Sigmoid colon (tissue), 7 donors: ENCODE results near the gene SERTAD1. TPM values are rescaled to one million over a fixed set of nuclear protein-coding genes. Genes with fewer than 3 reads are reported as not detected.

Source experiments
- DNase-seq: peaks from one replicate; pipeline ENCODE4 v3.0.0-alpha.2; 2019
- H3K27ac ChIP-seq, 4 donors: fragments of 200-600 bp; sonication (generic); one replicate each; pipeline ENCODE4 v1.5.1; 2016 to 2019; ENCODE audit warnings: mild to moderate bottlenecking in 1 of 4
- H3K27me3 ChIP-seq, 3 donors: fragments of 200-600 bp; sonication (generic); one replicate each; pipeline ENCODE4 v1.5.1; 2019; ENCODE audit warnings: mild to moderate bottlenecking in 1 of 3
- H3K36me3 ChIP-seq, 4 donors: fragments of 200-600 bp; sonication (generic); one replicate each; pipeline ENCODE4 v1.5.1; 2016 to 2019
- H3K4me1 ChIP-seq, 4 donors: fragments of 200-600 bp; sonication (generic); one replicate each; pipeline ENCODE4 v1.5.1; 2017 to 2019
- H3K4me3 ChIP-seq, 4 donors: fragments of 200-600 bp; sonication (generic); one replicate each; pipeline ENCODE4 v1.5.1; 2017 to 2019; ENCODE audit warnings: mild to moderate bottlenecking in 2 of 4, moderate library complexity in 1 of 4
- H3K9me3 ChIP-seq, 4 donors: fragments of 200-600 bp in 3 of 4; sonication (generic) in 3 of 4; one replicate each; pipeline versions ENCODE4 v1.5.1 to v1.6.1; 2013 to 2019
- CTCF ChIP-seq, 4 experiments: fragments of 450-650 bp in 3 of 4; fragments of 200-600 bp in 1 of 4; IDR thresholded peaks; one replicate each; pipeline ENCODE4 v1.5.1; 2016 to 2019; ENCODE audit warnings: antibody characterized with exemption in 4 of 4, mild to moderate bottlenecking in 3 of 4, moderate library complexity in 2 of 4
- EP300 ChIP-seq, 4 donors: sonication (generic); formaldehyde crosslinking; IDR thresholded peaks; one replicate each; pipeline ENCODE4 v1.6.1; 2017; ENCODE audit warnings: antibody characterized with exemption in 4 of 4
- POLR2A ChIP-seq, 2 donors: fragments of 450-650 bp; IDR thresholded peaks; one replicate each; pipeline ENCODE4 v1.6.1; 2016; ENCODE audit warnings: antibody characterized with exemption in 2 of 2, mild to moderate bottlenecking in 2 of 2, moderate library complexity in 2 of 2
- POLR2AphosphoS5 ChIP-seq, 4 donors: sonication (generic); formaldehyde crosslinking; IDR thresholded peaks; one replicate each; pipeline ENCODE4 v1.6.1; 2017; ENCODE audit warnings: antibody characterized with exemption in 4 of 4
- WGBS, 2 donors: extraction: QIAGEN DNeasy Blood & Tissue Kit; methylation state at CpG; one replicate each; pipeline ENCODE4 v1.1.7; 2013; 5-methylcytosine and 5-hydroxymethylcytosine counted together
- intact Hi-C: fragments of 100-400 bp; cut with DNase I; formaldehyde crosslinking; loops from one replicate; pipeline ENCODE4 v1.15.1; 2023
- polyA plus RNA-seq, 3 donors: library from polyadenylated mRNA; stranded (reverse); fragments of 200-250 nt; gene quantifications; one replicate each; pipeline ENCODE4 v1.2.3, GENCODE V29; 2013
- total RNA-seq, 4 donors: library from RNA; depleted of rRNA; stranded (reverse); fragments of >200 nt; gene quantifications; one replicate each; pipeline ENCODE4 v1.1.0, GENCODE V29; 2016
- donor health status: healthy with polysubstance abuse.
- donor health status: Bipolar disorder and iron deficiency.
- donor health status: healthy.

SERTAD1 gene
- total and polyA plus RNA-seq, 7 donors: 10.2 to 44.4 (median 18.6) TPM

- Histone ChIP-seq H3K27me3 (no peaks in the 10 kb centered on the region), H3K9me3 (no peaks in the 10 kb centered on the region), H3K4me1 (no peaks in the 10 kb centered on the region), H3K4me3 (no peak overlapping the region), H3K36me3 (no peaks in the 10 kb centered on the region), H3K27ac (no peak overlapping the region)
- TF ChIP-seq CTCF (IDR thresholded peaks at IDR 0.05): no peak
- TF ChIP-seq POLR2A (IDR thresholded peaks at IDR 0.05): no peak
- TF ChIP-seq EP300 (IDR thresholded peaks at IDR 0.05): no peak
- no peak for TF ChIP-seq POLR2AphosphoS5 (IDR thresholded peaks at IDR 0.05)
- WGBS, 2 donors: 87 to 90% methylated on average over 20 of the region's 20 CpGs
- DNase-seq: no peak
- intact Hi-C loops: no loop called here
These were observed 28.8 kb downstream of the SERTAD1 start for GRCh38 chr19:40396886-40397567.

DNA sequence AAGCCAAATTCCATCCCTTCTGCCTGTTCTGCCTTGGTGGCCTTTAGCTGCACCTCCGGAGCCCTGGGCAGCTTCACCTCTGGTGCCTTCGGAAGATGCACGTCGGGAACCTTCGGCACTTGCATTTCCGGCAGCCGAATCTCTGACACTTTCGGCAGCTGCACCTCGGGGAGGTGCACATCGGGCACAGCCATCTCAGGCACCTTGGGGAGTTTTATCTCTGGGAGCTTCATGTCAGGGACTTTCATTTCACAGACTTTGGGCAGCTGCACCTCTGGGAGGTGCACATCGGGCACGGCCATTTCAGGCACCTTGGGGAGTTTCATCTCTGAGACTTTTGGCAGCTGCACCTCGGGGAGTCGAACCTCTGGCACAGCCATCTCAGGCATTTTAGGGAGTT, 29.8 kb downstream of the SERTAD1 start:
- intact Hi-C loops: no loop called here
- DNase-seq: no peak
- no peaks in the 10 kb centered on the region for H3K4me1 ChIP-seq
- no peaks in the 10 kb centered on the region for H3K9me3 ChIP-seq
- no peak overlapping the region for H3K27ac ChIP-seq
- TF ChIP-seq CTCF (IDR thresholded peaks at IDR 0.05) (no peak), POLR2AphosphoS5 (IDR thresholded peaks at IDR 0.05) (no peak), POLR2A (IDR thresholded peaks at IDR 0.05) (no peak), EP300 (IDR thresholded peaks at IDR 0.05) (no peak)
- no peaks in the 10 kb centered on the region for H3K27me3 ChIP-seq
- no peak overlapping the region for H3K4me3 ChIP-seq
- 89 to 90% methylated on average over 14 of the region's 14 CpGs for WGBS, 2 donors
- H3K36me3 ChIP-seq: no peaks in the 10 kb centered on the region

- no peak for DNase-seq
- no peaks in the 10 kb centered on the region for H3K36me3 ChIP-seq
- intact Hi-C loops: no loop called here
- H3K9me3 ChIP-seq: no peaks in the 10 kb centered on the region
- no peaks in the 10 kb centered on the region for H3K27me3 ChIP-seq
- no peak overlapping the region for H3K27ac ChIP-seq
- H3K4me1 ChIP-seq: no peaks in the 10 kb centered on the region
- 76 to 77% methylated on average over 13 of the region's 13 CpGs for WGBS, 2 donors
- no peak overlapping the region for H3K4me3 ChIP-seq
- TF ChIP-seq POLR2AphosphoS5 (IDR thresholded peaks at IDR 0.05) (no peak), CTCF (IDR thresholded peaks at IDR 0.05) (no peak), POLR2A (IDR thresholded peaks at IDR 0.05) (no peak), EP300 (IDR thresholded peaks at IDR 0.05) (no peak)
These were observed 31.0 kb downstream of the SERTAD1 start for GRCh38 chr19:40394816-40395210.

DNA sequence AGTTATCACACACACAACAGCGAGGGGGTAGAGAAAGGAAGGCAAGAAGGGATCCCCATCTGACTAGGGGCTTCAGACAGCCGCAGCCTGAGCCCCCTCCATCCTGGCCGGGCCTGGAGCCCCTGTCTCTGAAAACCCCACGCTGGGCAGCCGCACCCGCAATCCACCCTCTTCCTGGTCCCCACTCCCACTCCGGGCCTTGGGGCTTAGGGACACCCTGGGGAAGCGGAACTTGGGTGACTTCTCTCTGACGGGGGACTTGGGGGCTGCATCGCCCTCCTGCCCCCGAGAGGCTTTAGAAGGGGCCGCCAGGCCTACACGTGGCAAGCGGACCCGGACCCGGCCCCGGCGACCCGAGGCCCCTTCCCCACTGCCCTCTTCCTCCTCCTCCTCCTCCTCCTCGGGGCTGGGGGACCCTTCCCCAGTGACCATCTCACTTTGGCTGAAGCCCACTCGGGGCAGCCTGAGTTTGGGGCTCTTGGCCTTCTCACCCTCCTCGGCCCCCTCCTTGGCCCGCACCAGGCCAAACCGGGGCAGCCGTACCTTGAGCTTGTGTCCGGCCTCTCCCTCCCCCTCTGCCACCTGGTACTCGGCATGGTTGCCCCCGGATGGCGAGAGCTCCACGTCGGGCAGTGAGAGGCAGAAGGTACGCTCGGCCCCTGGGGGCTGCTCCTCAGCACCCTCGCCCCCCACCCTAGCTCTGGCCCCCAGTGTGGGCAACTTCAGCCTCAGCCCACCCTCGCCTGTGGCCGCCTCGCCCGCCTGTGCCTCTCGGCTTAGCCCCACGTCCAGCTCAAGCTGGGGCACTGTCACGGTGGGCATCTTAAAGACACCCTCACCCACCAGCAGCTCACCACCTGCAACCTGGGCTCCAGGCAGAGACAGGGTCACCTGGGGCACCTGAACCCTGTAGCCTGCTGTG, 31.6 kb downstream of the SERTAD1 start:
- Histone ChIP-seq H3K27me3 (no peaks in the 10 kb centered on the region), H3K9me3 (no peaks in the 10 kb centered on the region), H3K36me3 (no peaks in the 10 kb centered on the region), H3K4me3 (no peak overlapping the region), H3K27ac (no peak overlapping the region), H3K4me1 (no peaks in the 10 kb centered on the region)
- TF ChIP-seq CTCF (IDR thresholded peaks at IDR 0.05): no peak
- TF ChIP-seq EP300 (IDR thresholded peaks at IDR 0.05): no peak
- TF ChIP-seq POLR2AphosphoS5 (IDR thresholded peaks at IDR 0.05): no peak
- TF ChIP-seq POLR2A (IDR thresholded peaks at IDR 0.05): no peak
- DNase-seq: no peak
- 92 to 93% methylated on average over 41 of the region's 41 CpGs for WGBS, 2 donors
- intact Hi-C loops: no loop called here
